B cell (primary cell): ENCODE measurements around the gene GRHL3. TPM values are rescaled to one million over a fixed set of nuclear protein-coding genes. Genes with fewer than 3 reads are reported as not detected.

Experiments
- ATAC-seq: fragments of 200-7000 bp; cut with Tn5 transposase; one replicate; pipeline ENCODE4 v1.10.0; 2021; ENCODE audit warnings: low read depth, mild to moderate bottlenecking, moderate number of reproducible peaks, moderate library complexity
- CTCF ChIA-PET: fragments of 350-600 bp; sonication (Branson Sonifier 250); formaldehyde crosslinking; loops from one replicate; lab custom pipeline; 2021; ENCODE audit warnings: antibody characterized with exemption, inconsistent platforms; lab: Charles Lee
- POLR2A ChIA-PET: fragments of 350-600 bp; sonication (Branson Sonifier 250); formaldehyde crosslinking; loops from one replicate; lab custom pipeline; 2021; ENCODE audit warnings: antibody characterized with exemption; lab: Charles Lee
- DNase-seq: peaks from one replicate; pipeline ENCODE4 v3.0.0; 2013
- H2AFZ ChIP-seq: 2 replicates; pipeline ENCODE4 v1.6.1; 2012; ENCODE audit warnings: mild to moderate bottlenecking, low read depth, low read length; ENCODE audit not compliant: insufficient read depth, poor library complexity, severe bottlenecking
- H3K27ac ChIP-seq, 2 donors: 1 replicate in 1 of 2; 2 replicates in 1 of 2; pipeline ENCODE4 v1.5.1; 2012 to 2013; ENCODE audit warnings: low read length in 2 of 2, mild to moderate bottlenecking in 2 of 2, moderate library complexity in 1 of 2
- H3K27me3 ChIP-seq, 4 experiments: fragments of 200-600 bp in 1 of 4; sonication (generic) in 1 of 4; replicated peaks in 1 of 4; 1 replicate in 2 of 4; 2 replicates in 2 of 4; pipeline versions ENCODE4 v1.6.1 to v1.7.0; 2013 to 2016; ENCODE audit warnings: low read length in 3 of 4, mild to moderate bottlenecking in 2 of 4, mixed read lengths in 1 of 4, moderate library complexity in 1 of 4; ENCODE audit not compliant: insufficient read depth in 4 of 4, control insufficient read depth in 3 of 4; ENCODE audit errors: control extremely low read depth in 1 of 4
- H3K36me3 ChIP-seq, 2 experiments: replicated peaks in 1 of 2; 1 replicate in 1 of 2; 2 replicates in 1 of 2; pipeline versions ENCODE4 v1.6.1 to v1.7.1; 2013; ENCODE audit warnings: low read length in 1 of 2; ENCODE audit not compliant: insufficient read depth in 2 of 2, control insufficient read depth in 1 of 2; ENCODE audit errors: control extremely low read depth in 1 of 2, extremely low read depth in 1 of 2
- H3K4me1 ChIP-seq, 2 donors: fragments of 200-600 bp in 1 of 2; sonication (generic) in 1 of 2; 1 replicate in 1 of 2; 2 replicates in 1 of 2; pipeline versions ENCODE4 v1.5.1 to v1.6.1; 2013 to 2017; ENCODE audit warnings: low read length in 2 of 2; ENCODE audit not compliant: control insufficient read depth in 2 of 2, insufficient read depth in 2 of 2
- H3K4me2 ChIP-seq: replicated peaks from 2 replicates; pipeline ENCODE3; 2012; ENCODE audit warnings: mild to moderate bottlenecking, low read depth, low read length; ENCODE audit not compliant: poor library complexity, severe bottlenecking
- H3K4me3 ChIP-seq, 5 experiments: fragments of 200-600 bp in 1 of 5; sonication (generic) in 1 of 5; 1 replicate in 3 of 5; 2 replicates in 2 of 5; pipeline versions ENCODE4 v1.5.1 to v1.7.0; 2011 to 2016; ENCODE audit warnings: low read length in 4 of 5, mild to moderate bottlenecking in 4 of 5, low read depth in 2 of 5, control low read depth in 1 of 5, moderate library complexity in 1 of 5; ENCODE audit not compliant: insufficient read depth in 1 of 5; ENCODE audit errors: control extremely low read depth in 1 of 5, extremely low read depth in 1 of 5
- H3K79me2 ChIP-seq: fragments of 200-600 bp; sonication (generic); one replicate; pipeline ENCODE4 v1.6.0; 2016; ENCODE audit warnings: low read length; ENCODE audit not compliant: control insufficient read depth, insufficient read depth
- H3K9ac ChIP-seq: fragments of 200-600 bp; sonication (generic); 2 replicates; pipeline ENCODE4 v1.6.1; 2017; ENCODE audit warnings: mild to moderate bottlenecking, low read length, moderate library complexity
- H3K9me3 ChIP-seq, 3 donors: one replicate each; pipeline versions ENCODE4 v1.6.1 to v1.7.1; 2013; ENCODE audit warnings: low read length in 2 of 3; ENCODE audit not compliant: control insufficient read depth in 2 of 3, insufficient read depth in 1 of 3; ENCODE audit errors: control extremely low read depth in 1 of 3
- H4K20me1 ChIP-seq: 2 replicates; pipeline ENCODE4 v1.6.0; 2012; ENCODE audit warnings: mild to moderate bottlenecking, low read length; ENCODE audit not compliant: insufficient read depth, control insufficient read depth, poor library complexity, severe bottlenecking
- H3K27ac Mint-ChIP-seq: one replicate; pipeline ENCODE4 v1.8.0; 2021; ENCODE audit warnings: mixed read lengths
- H3K27me3 Mint-ChIP-seq: one replicate; pipeline ENCODE4 v1.8.0; 2021; ENCODE audit warnings: mixed read lengths
- H3K4me1 Mint-ChIP-seq: one replicate; pipeline ENCODE4 v1.8.0; 2021; ENCODE audit warnings: mixed read lengths
- H3K4me3 Mint-ChIP-seq: one replicate; pipeline ENCODE4 v1.8.0; 2021; ENCODE audit warnings: mixed read lengths
- H3K9me3 Mint-ChIP-seq: one replicate; pipeline ENCODE4 v1.8.0; 2022; ENCODE audit warnings: mixed read lengths; ENCODE audit not compliant: insufficient read depth
- EZH2 ChIP-seq: IDR thresholded peaks from 2 replicates; pipeline ENCODE4 v1.6.1; 2012; ENCODE audit warnings: borderline replicate concordance, low read depth, mild to moderate bottlenecking, moderate library complexity, low read length; ENCODE audit not compliant: insufficient read depth, poor library complexity, severe bottlenecking
- WGBS: methylation state at CpG from one replicate; pipeline ENCODE4 v1.1.5; 2013; ENCODE audit warnings: missing lambda C conversion rate; ENCODE audit not compliant: insufficient coverage; 5-methylcytosine and 5-hydroxymethylcytosine counted together
- intact Hi-C: fragments of 100-400 bp; cut with micrococcal nuclease; formaldehyde crosslinking; loops from one replicate; pipeline ENCODE4 v1.10.0; 2022
- polyA plus RNA-seq: library from polyadenylated mRNA; depleted of rRNA; stranded (reverse); fragments of >200 nt; gene quantifications from 2 replicates; pipeline ENCODE4 v1.2.3, GENCODE V29; 2012
- total RNA-seq, 2 donors: library from RNA; stranded (reverse); fragments of 120-200 nt in 1 of 2; gene quantifications; 1 replicate in 1 of 2; 2 replicates in 1 of 2; pipeline versions ENCODE4 v1.2.3 to v1.2.4, GENCODE V29; 2013 to 2022
- TF ChIP-seq, protein P1 (sequence below): fragments of 200-600 bp; IDR thresholded peaks from one replicate; pipeline ENCODE4 v1.8.0; 2022; ENCODE audit warnings: antibody characterized with exemption, mild to moderate bottlenecking

GRHL3 gene
- total and polyA plus RNA-seq, 2 donors (not counting 1 experiment from before 2014, with no cell fraction given), result not detected

DNA sequence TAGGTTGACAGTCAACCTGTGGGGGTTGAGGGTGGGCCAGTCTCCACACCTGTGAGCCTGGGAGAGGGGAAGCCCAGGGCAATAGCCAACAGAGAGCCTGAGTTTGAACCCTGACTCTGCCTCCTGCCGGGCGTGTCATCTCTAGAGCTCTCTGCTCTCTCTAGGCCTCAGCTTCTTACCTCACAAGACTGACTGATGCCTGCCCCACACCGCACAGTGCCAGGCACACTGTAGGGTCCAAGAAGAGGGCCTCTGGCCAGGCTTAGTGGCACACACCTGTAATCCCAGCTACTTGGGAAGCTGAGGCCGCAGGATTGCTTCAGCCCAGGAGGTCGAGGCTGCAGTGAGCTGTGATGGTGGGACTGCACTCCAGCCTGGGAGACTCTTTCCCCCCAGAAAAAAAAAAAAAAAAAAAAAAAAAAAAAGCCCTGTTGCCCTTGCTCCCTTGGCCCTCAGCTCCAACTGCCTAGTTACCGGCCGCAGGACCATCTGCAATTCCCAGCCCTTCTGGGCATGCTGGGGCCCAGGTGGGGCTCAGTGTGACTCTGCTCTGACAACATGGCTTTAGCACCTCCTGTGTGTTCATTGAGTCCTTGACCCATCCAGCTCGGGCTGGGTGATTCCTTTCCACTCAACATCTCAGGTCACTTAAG lies 25.1 kb downstream of the GRHL3 start:
- TF ChIP-seq EZH2, result no peak
- TF ChIP-seq, protein P1, sequence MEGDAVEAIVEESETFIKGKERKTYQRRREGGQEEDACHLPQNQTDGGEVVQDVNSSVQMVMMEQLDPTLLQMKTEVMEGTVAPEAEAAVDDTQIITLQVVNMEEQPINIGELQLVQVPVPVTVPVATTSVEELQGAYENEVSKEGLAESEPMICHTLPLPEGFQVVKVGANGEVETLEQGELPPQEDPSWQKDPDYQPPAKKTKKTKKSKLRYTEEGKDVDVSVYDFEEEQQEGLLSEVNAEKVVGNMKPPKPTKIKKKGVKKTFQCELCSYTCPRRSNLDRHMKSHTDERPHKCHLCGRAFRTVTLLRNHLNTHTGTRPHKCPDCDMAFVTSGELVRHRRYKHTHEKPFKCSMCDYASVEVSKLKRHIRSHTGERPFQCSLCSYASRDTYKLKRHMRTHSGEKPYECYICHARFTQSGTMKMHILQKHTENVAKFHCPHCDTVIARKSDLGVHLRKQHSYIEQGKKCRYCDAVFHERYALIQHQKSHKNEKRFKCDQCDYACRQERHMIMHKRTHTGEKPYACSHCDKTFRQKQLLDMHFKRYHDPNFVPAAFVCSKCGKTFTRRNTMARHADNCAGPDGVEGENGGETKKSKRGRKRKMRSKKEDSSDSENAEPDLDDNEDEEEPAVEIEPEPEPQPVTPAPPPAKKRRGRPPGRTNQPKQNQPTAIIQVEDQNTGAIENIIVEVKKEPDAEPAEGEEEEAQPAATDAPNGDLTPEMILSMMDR, result no peak
- Histone ChIP-seq H3K4me3 (no peak overlapping the region), H3K27ac (no peak overlapping the region), H3K36me3 (no peaks in the 10 kb centered on the region), H2AFZ (no peak overlapping the region), H3K79me2 (no peaks in the 10 kb centered on the region), H3K4me2 (no peak overlapping the region), H3K9me3 (peaks cover 0 to 10% (median 0%) of the 10 kb centered on the region in 3 donors), H3K9ac (no peak overlapping the region), H4K20me1 (no peaks in the 10 kb centered on the region), H3K27me3 (peaks cover 0 to 15% (median 0%) of the 10 kb centered on the region in 4 experiments), H3K4me1 (no peaks in the 10 kb centered on the region)
- CTCF ChIA-PET, result interaction anchor here (0.8 kb wide), 1 partner anchor 47 kb away, joined by 3 read pairs; no protein-coding TSS in a partner anchor
- Mint-ChIP-seq H3K27me3 (peaks cover 9% of the 10 kb centered on the region), H3K9me3 (no peaks in the 10 kb centered on the region), H3K4me3 (no peak overlapping the region), H3K27ac (no peak overlapping the region), H3K4me1 (no peaks in the 10 kb centered on the region)
- WGBS, result 92% methylated on average over 6 of the region's 8 CpGs
- DNase-seq (no peak), ATAC-seq (no peak)
- intact Hi-C loops, result no loop called here
- POLR2A ChIA-PET, result interaction anchor here (0.6 kb wide), 1 partner anchor 205 kb away, joined by 3 read pairs; no protein-coding TSS in a partner anchor

DNA sequence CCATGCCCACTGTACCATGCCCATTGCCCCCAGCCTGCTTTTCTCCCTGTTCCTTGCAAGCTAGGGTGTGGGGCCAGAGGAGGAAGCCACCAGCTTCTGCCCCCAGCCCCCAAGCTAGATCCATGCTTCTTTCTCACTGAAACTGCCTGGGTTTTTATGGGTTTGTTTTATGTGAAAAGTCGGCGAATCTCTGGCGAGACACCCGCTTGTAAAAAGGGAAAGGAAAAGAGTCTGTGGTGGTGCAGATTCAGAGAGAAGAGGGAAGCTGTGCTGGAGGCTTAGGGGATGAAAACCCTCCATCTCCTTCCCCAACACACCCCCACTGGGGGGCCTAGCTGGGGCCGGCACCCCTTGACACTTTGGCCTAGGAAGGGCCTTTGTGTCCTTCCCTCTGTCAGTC lies 26.2 kb downstream of the GRHL3 start:
- Histone ChIP-seq H3K4me1 (no peaks in the 10 kb centered on the region), H3K36me3 (no peaks in the 10 kb centered on the region), H3K27me3 (peaks cover 0 to 15% (median 0%) of the 10 kb centered on the region in 4 experiments), H3K9me3 (peaks cover 0 to 10% (median 0%) of the 10 kb centered on the region in 3 donors), H3K27ac (no peak overlapping the region), H3K4me2 (no peak overlapping the region), H2AFZ (no peak overlapping the region), H3K79me2 (no peaks in the 10 kb centered on the region), H3K9ac (no peak overlapping the region), H3K4me3 (no peak overlapping the region), H4K20me1 (no peaks in the 10 kb centered on the region)
- ChIA-PET CTCF (no interaction called here), POLR2A (interaction anchor here (0.5 kb wide), 1 partner anchor 623 kb away, joined by 4 read pairs; no protein-coding TSS in a partner anchor)
- Mint-ChIP-seq H3K27ac (no peak overlapping the region), H3K4me3 (no peak overlapping the region), H3K9me3 (no peaks in the 10 kb centered on the region), H3K27me3 (peaks cover 9% of the 10 kb centered on the region), H3K4me1 (no peaks in the 10 kb centered on the region)
- ATAC-seq, result no peak
- no peak for DNase-seq
- intact Hi-C loops, result no loop called here
- no CpG with 5 or more reads among the region's 5 CpGs for WGBS
- TF ChIP-seq, protein P1, result no peak
- no peak for TF ChIP-seq EZH2
